ENCODE measurements around the gene FURIN.

- TF ChIP-seq, protein P1, sequence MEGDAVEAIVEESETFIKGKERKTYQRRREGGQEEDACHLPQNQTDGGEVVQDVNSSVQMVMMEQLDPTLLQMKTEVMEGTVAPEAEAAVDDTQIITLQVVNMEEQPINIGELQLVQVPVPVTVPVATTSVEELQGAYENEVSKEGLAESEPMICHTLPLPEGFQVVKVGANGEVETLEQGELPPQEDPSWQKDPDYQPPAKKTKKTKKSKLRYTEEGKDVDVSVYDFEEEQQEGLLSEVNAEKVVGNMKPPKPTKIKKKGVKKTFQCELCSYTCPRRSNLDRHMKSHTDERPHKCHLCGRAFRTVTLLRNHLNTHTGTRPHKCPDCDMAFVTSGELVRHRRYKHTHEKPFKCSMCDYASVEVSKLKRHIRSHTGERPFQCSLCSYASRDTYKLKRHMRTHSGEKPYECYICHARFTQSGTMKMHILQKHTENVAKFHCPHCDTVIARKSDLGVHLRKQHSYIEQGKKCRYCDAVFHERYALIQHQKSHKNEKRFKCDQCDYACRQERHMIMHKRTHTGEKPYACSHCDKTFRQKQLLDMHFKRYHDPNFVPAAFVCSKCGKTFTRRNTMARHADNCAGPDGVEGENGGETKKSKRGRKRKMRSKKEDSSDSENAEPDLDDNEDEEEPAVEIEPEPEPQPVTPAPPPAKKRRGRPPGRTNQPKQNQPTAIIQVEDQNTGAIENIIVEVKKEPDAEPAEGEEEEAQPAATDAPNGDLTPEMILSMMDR (IDR thresholded peaks at IDR 0.05): no peak
- no peak for TF ChIP-seq POLR2AphosphoS5 (IDR thresholded peaks at IDR 0.05; ENCODE audit: insufficient read depth in 1 of 2, low read depth in 1 of 2)
- no peak for TF ChIP-seq POLR2A (IDR thresholded peaks at IDR 0.05)
These were observed 42.9 kb downstream of the FURIN start for GRCh38 chr15:90911302-90911623.

Measured in vagina (tissue), 2 donors.